Caco-2 (cell line): ENCODE results near the gene CENPVL3. TPM values are rescaled to one million over a fixed set of nuclear protein-coding genes. Genes with fewer than 3 reads are reported as not detected.

Experiments used
- BruUV-seq: library from RNA; stranded (reverse); fragments of 400-500 nt; replicated peaks from 2 replicates; lab custom pipeline; 2021; lab: Mats Ljungman, UMichigan
- CTCF ChIA-PET: fragments of 300-600 bp; sonication (Branson Sonifier 250); formaldehyde crosslinking; loops from one replicate; lab custom pipeline; 2022; ENCODE audit warnings: antibody characterized with exemption; lab: Charles Lee
- POLR2A ChIA-PET: fragments of 300-600 bp; sonication (Branson Sonifier 250); formaldehyde crosslinking; loops from one replicate; lab custom pipeline; 2022; ENCODE audit warnings: antibody characterized with exemption; lab: Charles Lee
- DNase-seq, 2 experiments: peaks; one replicate each; pipeline versions ENCODE4 v3.0.0 to v3.0.0-alpha.2; 2020 to 2022
- H3K27me3 ChIP-seq: replicated peaks from 2 replicates; pipeline ENCODE4 v1.6.0; 2011; ENCODE audit warnings: low read length; ENCODE audit not compliant: control insufficient read depth, insufficient read depth
- H3K36me3 ChIP-seq: 2 replicates; pipeline ENCODE4 v1.5.1; 2011; ENCODE audit warnings: low read length; ENCODE audit not compliant: control insufficient read depth, insufficient read depth
- H3K4me1 ChIP-seq: fragments of 250-450 bp; sonication (Bioruptor Pico); 2 replicates; pipeline ENCODE4 v1.5.1; 2020; ENCODE audit warnings: mild to moderate bottlenecking
- H3K4me3 ChIP-seq: 2 replicates; pipeline ENCODE4 v1.5.1; 2011; ENCODE audit warnings: low read depth, mild to moderate bottlenecking, control low read depth, low read length
- H3K9me3 ChIP-seq: fragments of 250-450 bp; sonication (Bioruptor Pico); 2 replicates; pipeline ENCODE4 v1.5.1; 2020; ENCODE audit warnings: mild to moderate bottlenecking, moderate library complexity
- H3K27ac Mint-ChIP-seq: one replicate; pipeline ENCODE4 v1.8.0; 2022; ENCODE audit warnings: mixed read lengths; ENCODE audit not compliant: unreplicated experiment
- H3K27me3 Mint-ChIP-seq: one replicate; pipeline ENCODE4 v1.8.0; 2022; ENCODE audit warnings: mixed read lengths; ENCODE audit not compliant: insufficient read depth, unreplicated experiment
- H3K36me3 Mint-ChIP-seq: one replicate; pipeline ENCODE4 v1.8.0; 2022; ENCODE audit warnings: mild to moderate bottlenecking, mixed read lengths; ENCODE audit not compliant: insufficient read depth, unreplicated experiment
- H3K4me1 Mint-ChIP-seq: one replicate; pipeline ENCODE4 v1.8.0; 2022; ENCODE audit warnings: low read depth, mixed read lengths; ENCODE audit not compliant: unreplicated experiment
- H3K4me3 Mint-ChIP-seq: one replicate; pipeline ENCODE4 v1.8.0; 2022; ENCODE audit warnings: mild to moderate bottlenecking, moderate library complexity, mixed read lengths; ENCODE audit not compliant: unreplicated experiment
- H3K9me3 Mint-ChIP-seq: one replicate; pipeline ENCODE4 v1.8.0; 2022; ENCODE audit warnings: mixed read lengths; ENCODE audit not compliant: unreplicated experiment
- intact Hi-C: fragments of 100-400 bp; cut with micrococcal nuclease; formaldehyde crosslinking; loops from one replicate; pipeline ENCODE4 v1.10.0; 2022; ENCODE audit not compliant: unreplicated experiment
- total RNA-seq: library from RNA; stranded (reverse); gene quantifications from 2 replicates; pipeline ENCODE4 v1.2.3, GENCODE V29; 2022
- TF ChIP-seq, protein P1 (sequence below), 2 experiments: fragments of 200-600 bp in 1 of 2; IDR thresholded peaks; 1 replicate in 1 of 2; 2 replicates in 1 of 2; pipeline versions ENCODE4 v1.5.1 to v1.8.0; 2011 to 2022; ENCODE audit warnings: antibody characterized with exemption in 1 of 2, control low read depth in 1 of 2, inconsistent platforms in 1 of 2, low read depth in 1 of 2, low read length in 1 of 2, mild to moderate bottlenecking in 1 of 2, moderate library complexity in 1 of 2; ENCODE audit not compliant: insufficient read depth in 1 of 2, severe bottlenecking in 1 of 2, unreplicated experiment in 1 of 2

The CENPVL3 gene
- total RNA-seq, 1 experiment from 2014 or later: not detected

- no peaks in the 10 kb centered on the region for H3K9me3 Mint-ChIP-seq
- H3K9me3 ChIP-seq: no peaks in the 10 kb centered on the region
- no peak overlapping the region for H3K27ac Mint-ChIP-seq
- H3K36me3 ChIP-seq: no peaks in the 10 kb centered on the region
- H3K27me3 ChIP-seq: no peaks in the 10 kb centered on the region
- TF ChIP-seq, protein P1, sequence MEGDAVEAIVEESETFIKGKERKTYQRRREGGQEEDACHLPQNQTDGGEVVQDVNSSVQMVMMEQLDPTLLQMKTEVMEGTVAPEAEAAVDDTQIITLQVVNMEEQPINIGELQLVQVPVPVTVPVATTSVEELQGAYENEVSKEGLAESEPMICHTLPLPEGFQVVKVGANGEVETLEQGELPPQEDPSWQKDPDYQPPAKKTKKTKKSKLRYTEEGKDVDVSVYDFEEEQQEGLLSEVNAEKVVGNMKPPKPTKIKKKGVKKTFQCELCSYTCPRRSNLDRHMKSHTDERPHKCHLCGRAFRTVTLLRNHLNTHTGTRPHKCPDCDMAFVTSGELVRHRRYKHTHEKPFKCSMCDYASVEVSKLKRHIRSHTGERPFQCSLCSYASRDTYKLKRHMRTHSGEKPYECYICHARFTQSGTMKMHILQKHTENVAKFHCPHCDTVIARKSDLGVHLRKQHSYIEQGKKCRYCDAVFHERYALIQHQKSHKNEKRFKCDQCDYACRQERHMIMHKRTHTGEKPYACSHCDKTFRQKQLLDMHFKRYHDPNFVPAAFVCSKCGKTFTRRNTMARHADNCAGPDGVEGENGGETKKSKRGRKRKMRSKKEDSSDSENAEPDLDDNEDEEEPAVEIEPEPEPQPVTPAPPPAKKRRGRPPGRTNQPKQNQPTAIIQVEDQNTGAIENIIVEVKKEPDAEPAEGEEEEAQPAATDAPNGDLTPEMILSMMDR (IDR thresholded peaks at IDR 0.05; ENCODE audit: insufficient read depth in 1 of 2, low read depth in 1 of 2, low read length in 1 of 2, severe bottlenecking in 1 of 2, unreplicated experiment in 1 of 2): no peak
- no peaks in the 10 kb centered on the region for H3K4me1 Mint-ChIP-seq
- no peak overlapping the region for H3K4me3 Mint-ChIP-seq
- no peak for DNase-seq
- POLR2A ChIA-PET: no interaction called here
- CTCF ChIA-PET: no interaction called here
- BruUV-seq: no TSS peak
- peaks cover 5% of the 10 kb centered on the region for H3K27me3 Mint-ChIP-seq
- no peak overlapping the region for H3K4me3 ChIP-seq
- no peaks in the 10 kb centered on the region for H3K36me3 Mint-ChIP-seq
- intact Hi-C loops: no loop called here
- H3K4me1 ChIP-seq: no peaks in the 10 kb centered on the region
These were observed 19.8 kb downstream of the CENPVL3 start for GRCh38 chrX:51598899-51599298.

GRCh38 chrX:51571874-51572273 lies 46.8 kb downstream of the CENPVL3 start:
- CTCF ChIA-PET: no interaction called here
- Histone ChIP-seq H3K9me3 (no peaks in the 10 kb centered on the region), H3K4me3 (no peak overlapping the region), H3K36me3 (no peaks in the 10 kb centered on the region), H3K27me3 (no peaks in the 10 kb centered on the region), H3K4me1 (no peaks in the 10 kb centered on the region)
- Mint-ChIP-seq H3K36me3 (no peaks in the 10 kb centered on the region), H3K9me3 (no peaks in the 10 kb centered on the region), H3K4me3 (no peak overlapping the region), H3K27me3 (peaks cover under 1% of the 10 kb centered on the region), H3K27ac (no peak overlapping the region), H3K4me1 (no peaks in the 10 kb centered on the region)
- TF ChIP-seq, protein P1 (IDR thresholded peaks at IDR 0.05; ENCODE audit: insufficient read depth in 1 of 2, low read depth in 1 of 2, low read length in 1 of 2, severe bottlenecking in 1 of 2, unreplicated experiment in 1 of 2): no peak
- no peak for DNase-seq
- no TSS peak for BruUV-seq
- POLR2A ChIA-PET: no interaction called here
- intact Hi-C loops: no loop called here

- no peak for DNase-seq
- no peak overlapping the region for H3K4me3 Mint-ChIP-seq
- Histone ChIP-seq H3K36me3 (no peaks in the 10 kb centered on the region), H3K27me3 (no peaks in the 10 kb centered on the region), H3K4me1 (no peaks in the 10 kb centered on the region), H3K9me3 (no peaks in the 10 kb centered on the region), H3K4me3 (no peak overlapping the region)
- no peaks in the 10 kb centered on the region for H3K36me3 Mint-ChIP-seq
- H3K9me3 Mint-ChIP-seq: no peaks in the 10 kb centered on the region
- H3K27ac Mint-ChIP-seq: no peak overlapping the region
- ChIA-PET CTCF (no interaction called here), POLR2A (no interaction called here)
- no peaks in the 10 kb centered on the region for H3K27me3 Mint-ChIP-seq
- no TSS peak for BruUV-seq
- no peaks in the 10 kb centered on the region for H3K4me1 Mint-ChIP-seq
- TF ChIP-seq, protein P1 (IDR thresholded peaks at IDR 0.05; ENCODE audit: insufficient read depth in 1 of 2, low read depth in 1 of 2, low read length in 1 of 2, severe bottlenecking in 1 of 2, unreplicated experiment in 1 of 2): no peak
- intact Hi-C loops: no loop called here
These were observed 49.2 kb downstream of the CENPVL3 start for GRCh38 chrX:51569561-51569960.
